Psoas muscle (tissue), 8 donors: ENCODE data around the gene DNAH1. TPM values are rescaled to one million over a fixed set of nuclear protein-coding genes. Genes with fewer than 3 reads are reported as not detected.

Experiments
- ATAC-seq, 4 donors: fragments of 200-7000 bp; cut with Tn5 transposase; one replicate each; pipeline ENCODE4 v1.9.1; 2020; ENCODE audit warnings: moderate library complexity in 3 of 4, mild to moderate bottlenecking in 2 of 4
- DNase-seq, 2 donors: peaks; one replicate each; pipeline ENCODE4 v3.0.0-alpha.2; 2020
- H3K27ac ChIP-seq: fragments of 200-600 bp; one replicate; pipeline ENCODE4 v1.8.0; 2022
- H3K27me3 ChIP-seq, 3 donors: fragments of 200-600 bp in 1 of 3; one replicate each; pipeline versions ENCODE4 v1.6.1 to v1.8.0; 2013 to 2022; ENCODE audit warnings: low read length in 2 of 3, mild to moderate bottlenecking in 2 of 3, moderate library complexity in 1 of 3; ENCODE audit not compliant: insufficient read depth in 3 of 3
- H3K36me3 ChIP-seq, 2 donors: fragments of 200-600 bp in 1 of 2; one replicate each; pipeline versions ENCODE4 v1.6.1 to v1.8.0; 2013 to 2022; ENCODE audit warnings: low read depth in 1 of 2, mild to moderate bottlenecking in 1 of 2, moderate library complexity in 1 of 2; ENCODE audit not compliant: insufficient read depth in 1 of 2
- H3K4me1 ChIP-seq: fragments of 200-600 bp; one replicate; pipeline ENCODE4 v1.8.0; 2022
- H3K4me3 ChIP-seq: fragments of 200-600 bp; one replicate; pipeline ENCODE4 v1.8.0; 2022; ENCODE audit warnings: mild to moderate bottlenecking
- H3K9me3 ChIP-seq: fragments of 200-600 bp; one replicate; pipeline ENCODE4 v1.8.0; 2022
- CTCF ChIP-seq: fragments of 200-600 bp; IDR thresholded peaks from one replicate; pipeline ENCODE4 v1.8.0; 2022; ENCODE audit warnings: antibody characterized with exemption
- WGBS, 3 donors: extraction: QIAGEN DNeasy Blood & Tissue Kit; methylation state at CpG; one replicate each; pipeline versions ENCODE4 v1.1.6 to v1.1.7; 2013; 5-methylcytosine and 5-hydroxymethylcytosine counted together
- intact Hi-C, 2 donors: fragments of 100-400 bp; cut with DNase I; formaldehyde crosslinking; loops; one replicate each; pipeline versions ENCODE4 v1.11.0 to v1.14.2; 2022
- polyA plus RNA-seq, 3 donors: library from polyadenylated mRNA; stranded (reverse); fragments of 200-250 nt; gene quantifications; one replicate each; pipeline ENCODE4 v1.2.3, GENCODE V29; 2013
- total RNA-seq, 4 donors: library from RNA; stranded (reverse); fragmentation: NEBNext Ultra II Directional in 2 of 4; extraction: Animal tissue kit (Norgen Biotek cat#: 25700) in 2 of 4; gene quantifications; one replicate each; pipeline versions ENCODE4 v1.2.1 to v1.2.4, GENCODE V29; 2021 to 2023
- donor health status: healthy with polysubstance abuse.
- donor health status: DM: no; HTN: no; CAD: no; lungs with moderate emphysema.
- donor health status: Bipolar disorder and iron deficiency.
- donor health status: healthy.
- donor health status: DM: yes; HTN: yes; CAD: no.
- donor health status: DM: no; HTN: no; CAD: no.
- donor health status: DM: no; HTN: no; CAD: no.
- donor health status: DM: yes; HTN: yes; CAD: no.

The DNAH1 gene
- total and polyA plus RNA-seq, 7 donors, result 0.77 to 4.1 (median 2.4) TPM

- DNase-seq (no peak), ATAC-seq (no peak)
- Histone ChIP-seq H3K4me3 (no peak overlapping the region), H3K9me3 (no peaks in the 10 kb centered on the region), H3K36me3 (no peaks in the 10 kb centered on the region), H3K27me3 (no peaks in the 10 kb centered on the region), H3K4me1 (peaks cover 6% of the 10 kb centered on the region), H3K27ac (no peak overlapping the region)
- intact Hi-C loops, result no loop called here
- no peak for TF ChIP-seq CTCF
- WGBS, 3 donors, result 94 to 95% (median 95%) methylated on average over 5 to 6 of the region's 6 CpGs
These were observed 1.1 kb upstream of the DNAH1 start for GRCh38 chr3:52315006-52315405.

DNA sequence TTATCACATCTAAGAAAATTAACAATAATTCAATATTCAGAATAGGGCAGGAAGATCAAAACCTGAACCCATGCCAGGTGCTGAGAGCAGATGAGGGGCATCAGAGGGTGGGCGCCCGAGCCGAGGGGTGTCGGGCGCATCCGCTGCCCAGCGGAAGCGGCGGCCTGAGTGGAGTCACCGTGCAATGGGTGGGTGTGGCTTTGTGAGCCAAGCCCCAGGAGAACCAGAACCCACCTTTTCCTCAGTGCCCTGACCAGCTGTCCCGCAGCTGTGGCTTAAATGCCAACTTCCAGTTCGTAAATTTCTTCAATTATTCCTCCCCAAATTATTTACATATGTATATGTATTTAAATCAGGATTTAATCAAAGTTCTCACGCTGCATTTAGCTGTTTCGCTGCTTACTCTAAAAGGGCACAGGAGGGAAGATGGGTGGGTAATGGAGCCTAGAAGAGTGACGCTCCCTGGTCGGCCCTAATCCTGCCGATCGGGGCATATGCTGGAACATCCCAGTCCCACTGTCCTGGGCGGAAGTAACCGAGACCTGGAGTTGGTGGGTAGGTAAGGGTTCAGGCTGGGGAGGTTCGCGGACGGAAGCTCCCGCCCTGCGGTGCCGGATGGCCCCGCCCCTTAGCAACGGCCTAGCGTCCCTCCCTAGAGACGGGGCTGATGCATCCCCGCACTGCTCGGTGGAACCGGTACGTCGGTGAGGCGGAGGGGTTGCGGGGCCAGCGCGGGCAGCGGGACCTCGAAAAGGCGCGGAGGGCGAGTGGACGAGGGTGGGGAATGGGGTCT, 1.3 kb downstream of the DNAH1 start:
- H3K27me3 ChIP-seq, result no peaks in the 10 kb centered on the region
- no peak overlapping the region for H3K27ac ChIP-seq
- peak; percentile 60 to 81 for DNase-seq
- H3K9me3 ChIP-seq, result no peaks in the 10 kb centered on the region
- intact Hi-C loops, result no loop called here
- H3K4me1 ChIP-seq, result peaks cover 6% of the 10 kb centered on the region
- H3K4me3 ChIP-seq, result peak overlapping the region; percentile 54
- 10 to 14% (median 13%) methylated on average over 45 of the region's 45 CpGs for WGBS, 3 donors
- H3K36me3 ChIP-seq, result no peaks in the 10 kb centered on the region
- peak; percentile 78 to 94 (median 89) for ATAC-seq
- TF ChIP-seq CTCF, result no peak

DNA sequence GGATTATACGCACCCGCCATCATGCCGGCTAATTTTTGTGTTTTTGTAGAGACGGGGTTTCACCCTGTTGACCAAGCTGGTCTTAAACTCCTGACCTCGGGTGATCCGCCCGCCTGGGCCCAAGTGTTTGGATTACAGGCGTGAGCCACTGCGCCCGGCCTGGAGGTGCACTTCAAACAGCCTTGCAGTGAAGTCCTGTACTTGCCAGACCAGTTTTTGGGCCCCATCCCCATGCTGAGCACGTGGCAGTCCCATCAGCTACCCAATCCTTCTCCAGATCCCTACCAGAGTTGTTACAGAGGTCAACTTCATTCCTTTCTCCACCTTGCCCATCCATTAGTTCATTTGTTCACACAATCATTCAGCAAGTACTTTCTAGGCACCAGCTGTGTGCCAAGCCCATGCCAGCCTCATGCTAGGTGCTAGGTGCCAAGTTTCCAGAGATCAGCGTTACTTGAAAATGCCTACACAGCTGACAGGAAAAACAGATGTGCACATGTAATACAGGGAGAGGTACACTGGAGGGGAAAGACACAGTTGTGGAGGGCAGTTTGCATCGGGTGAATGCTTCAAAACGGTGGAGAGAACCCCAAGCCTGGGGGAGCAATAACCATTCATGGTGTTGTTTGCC, 2.2 kb downstream of the DNAH1 start:
- 45 to 55% (median 51%) methylated on average over 14 of the region's 14 CpGs for WGBS, 3 donors
- intact Hi-C loops, result no loop called here
- H3K4me1 ChIP-seq, result peaks cover 6% of the 10 kb centered on the region
- H3K36me3 ChIP-seq, result no peaks in the 10 kb centered on the region
- no peaks in the 10 kb centered on the region for H3K27me3 ChIP-seq
- no peaks in the 10 kb centered on the region for H3K9me3 ChIP-seq
- DNase-seq (no peak), ATAC-seq (peak in 3 of 4 donors; percentile 30 to 55 (median 32))
- no peak for TF ChIP-seq CTCF
- no peak overlapping the region for H3K4me3 ChIP-seq
- no peak overlapping the region for H3K27ac ChIP-seq

DNA sequence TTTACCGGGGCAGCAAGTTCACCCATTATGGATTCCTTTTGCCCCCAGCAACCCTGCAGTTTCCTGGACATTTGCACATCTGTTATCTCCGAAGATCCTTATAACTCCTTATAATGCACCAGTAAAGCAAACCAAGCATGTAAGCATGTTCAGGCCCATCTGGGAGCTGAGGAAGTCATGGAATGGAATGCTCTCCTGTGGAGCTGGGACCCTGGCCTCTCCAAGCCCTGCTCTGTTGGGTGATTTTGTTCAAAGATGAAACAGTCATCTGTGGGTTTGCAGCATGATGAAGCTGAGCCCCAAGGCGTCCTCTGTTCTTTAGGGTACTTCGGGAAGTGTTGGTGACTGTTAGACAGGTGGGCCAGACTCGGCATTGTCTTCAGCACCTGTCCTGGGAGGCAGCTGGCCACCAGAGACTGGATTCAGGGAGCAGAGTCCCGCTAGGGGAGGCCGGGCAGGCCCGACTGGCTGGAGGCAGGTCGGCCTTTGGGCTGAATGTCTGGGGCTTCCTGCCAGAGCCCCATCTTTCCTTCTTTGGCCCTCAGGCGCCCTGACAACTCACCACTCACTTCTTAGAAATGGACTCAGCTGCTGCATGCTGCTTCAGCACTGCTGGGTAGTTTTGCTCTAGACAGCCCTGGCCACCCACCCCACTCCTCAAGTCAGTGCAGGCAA, 3.9 kb downstream of the DNAH1 start:
- 85 to 89% (median 88%) methylated on average over 10 of the region's 10 CpGs for WGBS, 3 donors
- intact Hi-C loops, result no loop called here
- Histone ChIP-seq H3K9me3 (no peaks in the 10 kb centered on the region), H3K27ac (no peak overlapping the region), H3K4me3 (no peak overlapping the region), H3K4me1 (peaks cover 6% of the 10 kb centered on the region), H3K27me3 (no peaks in the 10 kb centered on the region), H3K36me3 (no peaks in the 10 kb centered on the region)
- no peak for ATAC-seq
- no peak for TF ChIP-seq CTCF
- no peak for DNase-seq
